Measurements from ENCODE around the gene JAM3.
"Not testable (repeated sequence)": the region's sequence is repeated elsewhere in the genome, so short reads cannot be mapped to it uniquely, and the experiment has no call there.

JAM3 gene

DNA sequence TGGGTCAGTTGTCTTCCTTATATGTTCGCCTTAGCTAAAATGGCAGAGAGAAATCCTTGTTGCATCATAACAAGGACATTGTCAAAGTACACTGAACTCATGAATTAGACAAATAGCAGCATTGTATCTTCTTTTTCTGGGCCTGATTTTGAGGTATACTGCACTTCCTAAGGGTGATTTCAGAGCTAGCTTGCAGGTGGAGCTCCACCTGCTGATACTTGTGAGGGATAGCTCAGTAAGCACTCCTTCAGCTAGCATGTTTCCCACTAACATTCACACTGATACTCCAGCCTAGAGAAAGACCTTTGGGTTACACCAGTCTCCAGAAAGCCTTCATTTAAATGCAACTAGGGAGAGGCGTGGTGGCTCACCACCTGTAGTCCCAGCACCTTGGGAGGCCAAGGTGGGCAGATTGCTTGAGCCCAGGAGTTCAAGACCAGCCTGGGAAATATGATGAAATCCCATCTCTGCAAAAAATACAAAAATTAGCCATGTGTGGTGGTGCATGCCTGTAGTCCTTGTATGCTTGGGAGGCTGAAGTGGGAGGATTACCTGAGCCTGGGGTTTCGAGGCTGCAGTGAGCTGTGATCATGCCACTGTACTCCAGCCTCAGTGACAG is 29.8 kb downstream of the JAM3 start:
- in situ Hi-C loops (cut with MboI; ENCODE audit: low sequenced_read_pairs): no loop called here

DNA sequence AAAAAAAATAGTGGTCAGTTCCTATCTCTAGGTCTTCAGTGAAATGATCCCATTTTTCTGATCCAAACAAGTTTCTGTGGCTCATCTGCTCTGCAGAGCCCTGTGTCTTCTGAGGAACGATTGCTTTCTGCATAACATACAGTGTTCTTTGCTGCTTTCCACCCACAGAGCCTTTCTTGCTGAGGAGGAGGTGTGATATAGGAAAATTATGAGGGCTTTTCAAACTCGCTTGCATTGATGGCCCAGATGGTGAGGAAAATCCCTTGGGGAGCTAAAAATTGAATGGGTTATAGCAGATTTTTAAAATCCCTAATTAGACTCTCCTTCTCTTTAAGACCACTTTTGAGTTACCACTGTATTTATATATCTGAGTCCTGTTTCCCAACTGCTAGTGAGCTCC is 31.3 kb downstream of the JAM3 start:
- in situ Hi-C loops (cut with MboI; ENCODE audit: low sequenced_read_pairs): no loop called here

DNA sequence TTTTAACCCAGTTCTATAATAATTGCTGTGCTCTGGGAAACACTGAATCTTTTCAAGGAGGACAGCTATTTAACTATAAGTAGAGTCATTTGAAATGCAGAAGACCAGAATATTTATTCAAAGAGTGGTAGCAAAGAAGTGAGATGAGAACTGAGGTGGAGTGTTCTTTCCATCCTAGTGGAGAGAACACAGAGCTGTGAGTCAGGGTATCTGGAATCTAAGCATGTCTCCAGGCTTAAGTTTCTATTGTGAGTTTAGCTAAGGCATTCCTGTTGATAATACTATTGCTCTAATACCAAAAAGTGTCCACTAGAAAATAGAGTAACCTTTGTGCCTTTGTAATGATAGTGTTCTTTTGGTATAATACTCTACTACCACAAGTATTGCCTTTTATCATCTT is 32.4 kb downstream of the JAM3 start:
- in situ Hi-C loops (cut with MboI; ENCODE audit: low sequenced_read_pairs): no loop called here

DNA sequence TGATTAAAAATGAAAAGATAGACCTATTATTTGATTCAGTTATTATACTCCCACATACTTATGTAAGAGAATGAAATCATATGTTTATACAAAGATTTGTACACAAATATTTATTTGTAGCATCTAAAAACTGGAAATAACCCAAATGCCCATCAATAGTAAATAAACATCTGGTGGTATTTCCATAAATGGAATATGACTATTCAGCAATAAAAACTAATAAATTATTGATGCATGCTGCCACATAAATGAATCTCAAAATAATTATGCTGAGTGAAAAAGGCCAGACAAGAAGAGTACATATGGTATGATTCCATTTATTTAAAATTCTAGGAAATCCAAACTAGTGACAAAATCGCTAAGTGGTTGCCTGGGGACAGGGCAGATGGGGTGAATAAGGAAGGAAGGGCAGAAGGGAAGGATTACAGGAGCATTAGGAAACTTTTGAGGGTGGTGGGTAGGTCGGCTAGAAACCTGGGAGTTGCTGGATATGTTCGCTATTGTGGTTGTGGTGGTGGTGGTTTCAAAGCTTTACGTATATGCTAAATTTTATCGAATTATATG is 41.5 kb downstream of the JAM3 start:
- in situ Hi-C loops (cut with MboI; ENCODE audit: low sequenced_read_pairs): no loop called here

DNA sequence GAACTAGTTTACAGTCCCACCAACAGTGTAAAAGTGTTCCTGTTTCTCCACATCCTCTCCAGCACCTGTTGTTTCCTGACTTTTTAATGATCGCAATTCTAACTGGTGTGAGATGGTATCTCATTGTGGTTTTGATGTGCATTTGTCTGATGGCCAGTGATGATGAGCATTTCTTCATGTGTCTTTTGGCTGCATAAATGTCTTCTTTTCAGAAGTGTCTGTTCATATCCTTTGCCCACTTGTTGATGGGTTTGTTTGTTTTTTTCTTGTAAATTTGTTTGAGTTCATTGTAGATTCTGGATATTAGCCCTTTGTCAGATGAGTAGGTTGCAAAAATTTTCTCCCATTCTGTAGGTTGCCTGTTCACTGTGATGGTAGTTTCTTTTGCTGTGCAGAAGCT is 44.9 kb downstream of the JAM3 start:
- in situ Hi-C loops (cut with MboI; ENCODE audit: low sequenced_read_pairs): not testable (repeated sequence)

DNA sequence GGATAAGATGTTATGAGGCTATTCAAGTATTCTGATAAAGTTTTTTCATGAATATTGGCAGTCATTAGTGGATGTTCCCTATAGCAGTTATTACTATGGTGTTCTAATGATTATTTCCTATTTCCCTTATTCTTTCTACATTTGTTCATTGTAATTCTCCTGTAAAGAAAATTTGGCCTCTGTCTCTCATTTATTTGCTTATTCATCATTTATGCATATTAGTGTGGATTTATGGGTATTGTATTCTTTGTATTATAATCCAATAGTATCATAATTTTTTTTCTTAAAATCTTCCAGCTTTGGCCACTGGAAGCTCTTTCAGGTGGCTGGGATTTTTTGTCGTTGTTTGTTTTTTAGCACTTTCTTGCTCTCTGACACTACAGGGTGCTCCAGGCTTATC is 47.3 kb downstream of the JAM3 start:
- in situ Hi-C loops (cut with MboI; ENCODE audit: low sequenced_read_pairs): no loop called here

DNA sequence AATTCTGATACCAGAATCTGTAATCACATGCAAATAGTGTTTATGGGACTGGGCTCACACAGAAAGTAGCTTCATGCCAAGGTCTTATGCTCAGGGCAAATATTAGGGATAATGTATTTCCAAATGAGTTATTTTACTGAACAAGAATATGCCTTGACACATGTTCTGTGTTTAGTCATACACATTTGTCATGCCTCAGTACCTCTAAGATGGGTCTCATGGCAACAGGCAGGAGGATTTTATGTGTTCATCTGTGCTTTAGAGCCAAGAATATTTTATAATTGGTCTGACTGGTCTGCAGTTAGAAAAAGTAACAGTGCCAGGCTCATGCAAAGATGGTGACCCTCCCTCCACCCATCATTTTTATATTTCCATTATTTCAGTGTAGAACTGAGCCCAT is 49.1 kb downstream of the JAM3 start:
- in situ Hi-C loops (cut with MboI; ENCODE audit: low sequenced_read_pairs): no loop called here

DNA sequence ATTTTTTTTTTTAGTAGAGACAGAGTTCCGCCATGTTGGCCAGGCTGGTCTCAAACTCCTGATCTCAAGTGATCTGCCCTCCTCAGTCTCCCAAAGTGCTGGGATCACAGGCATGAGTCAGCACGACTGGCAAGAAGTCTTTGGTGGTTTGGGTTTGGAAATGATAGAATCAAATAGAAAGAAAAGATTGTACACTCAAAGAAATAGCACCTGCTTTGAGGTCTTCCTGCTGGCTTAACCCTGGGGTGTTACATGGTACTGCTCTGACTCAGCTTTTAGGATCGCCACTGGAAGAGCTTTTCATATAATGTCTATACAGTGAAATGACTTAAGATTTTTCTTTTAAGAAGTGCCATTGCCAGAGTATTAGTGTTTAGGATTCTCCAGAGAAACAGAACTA is 50.2 kb downstream of the JAM3 start:
- in situ Hi-C loops (cut with MboI; ENCODE audit: low sequenced_read_pairs): no loop called here

DNA sequence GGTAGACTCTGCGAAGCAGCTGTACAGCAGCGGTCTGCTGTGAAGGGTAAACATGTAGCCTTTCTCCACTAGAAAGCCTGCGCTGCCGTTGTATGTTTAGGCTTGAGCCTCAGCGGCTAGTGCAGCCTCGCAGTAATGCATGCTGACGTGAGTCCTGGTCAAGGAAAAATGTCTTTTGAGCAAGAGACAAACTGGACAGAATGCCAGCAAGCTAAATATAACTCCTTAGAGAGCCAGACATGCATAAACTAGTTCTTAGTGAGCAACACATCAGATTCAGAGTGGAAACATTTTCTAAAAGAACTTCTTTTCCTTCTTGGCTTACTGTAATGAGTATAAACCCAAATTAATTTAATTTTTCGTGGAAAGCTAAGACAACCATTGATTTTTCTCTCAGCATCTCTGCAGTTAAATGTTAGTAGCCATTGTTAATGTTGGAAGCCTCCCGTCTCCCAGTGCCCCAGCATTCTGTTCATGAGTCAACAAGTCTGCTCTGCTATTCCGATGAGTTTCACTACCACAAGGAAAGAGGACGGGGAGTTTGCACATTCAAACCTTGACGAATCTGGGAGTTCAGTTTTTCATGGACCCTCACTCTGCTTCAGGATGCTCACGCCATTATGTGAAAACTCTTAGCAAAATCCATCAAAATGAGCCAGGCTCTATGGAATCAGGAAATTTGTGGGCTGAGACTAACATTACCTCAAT is 51.4 kb downstream of the JAM3 start:
- in situ Hi-C loops (cut with MboI; ENCODE audit: low sequenced_read_pairs): no loop called here

DNA sequence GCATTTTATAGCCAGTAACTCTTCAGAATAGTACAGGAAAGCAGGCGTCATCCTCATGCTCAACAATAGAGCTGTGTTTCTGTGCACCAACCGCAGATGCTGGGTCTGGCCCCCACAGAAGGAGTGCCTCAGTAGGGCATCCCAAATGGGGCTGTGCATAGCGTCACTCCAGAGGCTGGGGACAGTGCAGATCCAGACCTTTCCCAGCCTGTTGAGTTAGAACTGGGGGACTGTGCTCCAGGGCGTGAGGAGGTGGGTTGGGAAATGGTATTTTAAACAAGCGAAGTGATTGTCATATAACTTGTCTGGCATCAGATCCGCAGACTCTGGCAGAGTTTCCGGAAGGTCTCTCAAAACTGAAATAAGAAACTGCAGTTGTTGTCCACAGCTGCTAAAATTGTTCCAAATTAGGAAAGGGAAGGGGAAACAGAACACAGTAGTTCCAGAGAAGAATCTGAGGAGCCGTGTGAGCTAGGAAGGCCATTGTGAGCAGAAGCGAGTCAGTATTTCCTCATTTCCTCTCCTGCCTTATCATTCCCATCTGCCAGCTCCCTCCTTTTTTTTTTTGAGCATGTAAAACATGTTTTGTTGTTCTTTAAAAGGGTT is 52.2 kb downstream of the JAM3 start:
- in situ Hi-C loops (cut with MboI; ENCODE audit: low sequenced_read_pairs): no loop called here

DNA sequence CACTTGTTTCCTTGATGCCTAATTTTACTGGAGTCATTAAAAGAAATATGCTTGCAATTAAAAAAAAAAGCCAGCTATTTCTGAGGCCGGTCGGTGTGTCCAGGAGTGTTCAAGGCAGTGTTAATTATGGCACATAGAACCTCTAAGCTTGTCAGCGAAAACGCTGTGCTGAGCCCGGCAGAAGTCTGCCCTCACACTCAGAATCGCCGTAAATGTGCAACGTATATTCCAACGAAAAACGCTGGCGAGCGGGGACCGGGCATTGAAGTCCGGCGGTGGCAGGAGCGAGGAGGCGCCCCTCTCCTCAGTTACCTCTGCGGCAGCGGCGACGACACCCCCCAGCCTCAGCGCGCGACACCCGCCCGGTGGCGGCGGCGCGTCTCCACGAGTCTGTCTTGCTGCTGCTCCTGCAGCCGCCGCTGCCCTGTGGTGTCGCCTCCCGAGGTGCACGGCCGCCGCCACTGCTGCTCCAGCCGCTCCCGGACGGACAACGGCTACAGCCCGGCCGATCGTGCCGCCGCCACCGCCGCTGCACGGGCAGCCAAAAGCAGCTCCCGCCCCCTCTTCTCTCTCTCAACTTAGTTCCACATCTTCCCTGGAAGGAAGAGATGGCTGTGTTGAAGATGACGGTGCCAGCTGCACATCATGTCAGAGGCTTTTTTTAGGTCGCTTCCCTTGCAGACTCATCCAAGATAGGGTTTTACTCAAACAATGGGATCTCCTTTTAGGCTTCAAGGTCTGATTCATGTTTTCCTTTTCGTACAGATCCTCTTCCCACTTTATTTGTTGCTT is 56.0 kb downstream of the JAM3 start:
- in situ Hi-C loops (cut with MboI; ENCODE audit: low sequenced_read_pairs): no loop called here

DNA sequence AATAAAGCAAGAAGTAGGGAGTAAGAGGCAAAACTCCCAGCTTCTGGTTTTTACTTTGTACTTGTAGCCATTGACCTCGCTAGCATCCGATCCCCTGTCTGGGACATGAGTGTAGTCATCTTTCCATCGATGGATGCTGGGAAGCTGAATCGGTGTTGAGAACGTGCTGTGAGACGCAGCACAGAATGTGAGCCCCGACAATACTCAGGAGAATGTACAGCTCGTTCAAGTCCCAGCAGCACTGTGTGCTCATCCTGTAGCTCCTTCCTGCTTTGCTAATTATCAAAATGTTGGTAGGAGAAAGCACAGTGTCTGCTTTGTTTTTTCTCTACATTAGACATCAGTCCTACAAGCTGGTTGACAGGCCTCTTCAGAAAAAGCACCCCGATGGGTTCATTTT is 56.6 kb downstream of the JAM3 start:
- in situ Hi-C loops (cut with MboI; ENCODE audit: low sequenced_read_pairs): no loop called here

DNA sequence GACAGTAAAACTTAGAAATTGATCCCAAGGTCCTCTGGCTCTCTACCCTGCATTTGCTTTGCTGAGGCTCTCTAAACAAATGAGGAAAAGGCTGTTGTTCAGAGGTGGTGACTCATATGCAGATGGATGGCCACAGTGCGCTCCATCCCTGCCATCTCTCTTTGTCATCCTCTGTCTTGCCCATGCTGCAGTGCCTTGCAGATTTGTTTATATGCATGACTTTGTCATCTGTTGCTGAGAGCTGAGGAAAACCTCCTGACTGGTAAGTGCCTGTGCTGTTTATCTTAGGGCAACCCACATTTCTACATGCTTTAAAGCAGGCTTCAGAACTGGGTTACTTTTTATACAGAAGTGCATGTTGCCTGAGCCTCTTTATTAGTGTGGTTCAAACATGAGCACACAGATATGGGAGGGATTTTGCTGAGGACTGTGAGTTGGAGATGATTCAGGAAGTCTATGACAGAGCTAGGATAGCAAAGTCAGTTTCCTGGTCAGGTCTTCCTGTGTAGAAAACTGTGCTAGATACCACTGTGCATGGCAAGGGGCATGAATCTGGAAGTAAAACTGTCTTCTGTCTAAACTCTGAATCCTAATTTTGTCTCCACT is 57.4 kb downstream of the JAM3 start:
- in situ Hi-C loops (cut with MboI; ENCODE audit: low sequenced_read_pairs): no loop called here

DNA sequence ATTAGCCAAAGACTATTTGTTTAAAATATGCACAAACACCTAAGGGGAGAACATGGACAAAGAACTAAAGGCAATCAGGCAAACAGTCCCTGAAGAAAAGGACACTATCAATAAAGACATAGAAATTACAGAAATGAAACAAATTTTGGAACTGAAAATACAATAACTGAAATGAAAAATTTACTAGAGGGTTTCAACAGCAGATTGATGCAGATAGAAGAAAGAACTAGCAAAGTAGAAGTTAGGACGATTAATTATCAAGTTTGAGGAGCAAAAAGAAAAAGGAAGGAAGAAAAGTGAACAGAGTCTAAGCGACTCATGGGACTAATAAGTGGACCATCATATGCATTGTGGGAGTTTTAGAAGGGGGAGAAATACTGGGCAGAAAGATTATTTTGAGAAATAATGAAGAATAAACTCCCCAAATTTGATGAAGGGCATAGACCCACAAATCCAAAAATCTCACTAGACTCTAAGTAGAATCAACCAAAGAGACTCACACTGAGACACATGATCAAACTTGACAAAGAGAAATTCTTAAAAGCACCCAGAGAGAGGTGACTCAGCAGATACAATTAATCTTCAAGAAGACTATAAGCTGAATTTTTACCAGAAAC is 62.9 kb downstream of the JAM3 start:
- in situ Hi-C loops (cut with MboI; ENCODE audit: low sequenced_read_pairs): no loop called here

DNA sequence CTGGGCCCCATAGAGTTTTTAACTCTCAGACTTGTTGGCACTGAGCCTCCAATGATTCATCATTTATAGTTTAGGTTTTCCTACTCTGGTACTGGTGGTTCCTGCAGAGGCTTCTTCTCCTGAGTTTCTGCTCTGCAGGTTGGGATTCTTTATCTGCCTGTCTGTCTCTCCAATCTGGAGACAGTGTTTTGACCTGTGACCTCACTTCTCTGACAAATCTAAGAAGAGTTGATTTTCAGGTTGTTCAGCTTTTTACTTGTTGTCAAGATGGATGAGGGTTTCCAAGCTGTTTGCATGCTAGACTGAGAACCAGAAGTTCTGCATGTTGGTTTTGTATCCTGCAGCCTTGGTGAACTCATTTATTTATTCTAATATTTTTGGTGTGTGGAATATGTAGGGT is 63.9 kb downstream of the JAM3 start:
- in situ Hi-C loops (cut with MboI; ENCODE audit: low sequenced_read_pairs): no loop called here

DNA sequence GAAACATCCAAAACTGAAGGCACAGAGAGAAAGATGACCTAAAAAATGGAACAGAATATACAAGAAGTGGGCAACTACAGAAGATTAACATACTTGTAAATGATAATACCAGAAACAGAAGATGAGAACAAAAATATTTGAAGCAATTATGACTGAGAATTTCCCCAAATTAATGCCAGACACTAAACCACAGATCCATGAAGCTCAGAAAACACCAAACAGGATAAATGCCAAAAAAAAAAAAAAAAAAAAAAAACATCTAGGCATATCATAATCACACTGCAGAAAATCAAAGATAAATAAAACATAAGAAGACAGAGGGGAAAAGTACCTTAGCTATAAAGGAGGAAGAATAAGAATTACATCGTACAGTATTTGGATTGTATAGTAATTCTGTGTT is 65.3 kb downstream of the JAM3 start:
- in situ Hi-C loops (cut with MboI; ENCODE audit: low sequenced_read_pairs): no loop called here

DNA sequence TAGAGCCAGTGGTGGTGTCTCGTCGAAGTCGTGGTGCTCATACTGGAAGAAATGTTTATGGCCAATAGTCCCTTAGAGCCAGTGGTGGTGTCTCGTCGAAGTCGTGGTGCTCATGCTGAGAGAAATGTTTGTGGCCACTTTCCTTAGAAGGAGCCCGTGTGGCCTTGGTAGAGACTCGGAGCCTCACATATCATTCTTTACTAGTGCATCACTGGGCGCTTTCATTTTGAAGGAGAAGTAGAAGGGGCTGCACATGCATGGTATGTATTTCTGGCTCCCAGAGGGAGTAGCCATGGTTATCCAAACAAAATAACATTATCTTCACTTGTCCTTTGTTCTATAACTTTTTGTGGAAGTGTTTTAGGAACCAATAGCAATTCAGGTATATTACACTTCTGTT is 69.5 kb downstream of the JAM3 start:
- in situ Hi-C loops (cut with MboI; ENCODE audit: low sequenced_read_pairs): no loop called here

DNA sequence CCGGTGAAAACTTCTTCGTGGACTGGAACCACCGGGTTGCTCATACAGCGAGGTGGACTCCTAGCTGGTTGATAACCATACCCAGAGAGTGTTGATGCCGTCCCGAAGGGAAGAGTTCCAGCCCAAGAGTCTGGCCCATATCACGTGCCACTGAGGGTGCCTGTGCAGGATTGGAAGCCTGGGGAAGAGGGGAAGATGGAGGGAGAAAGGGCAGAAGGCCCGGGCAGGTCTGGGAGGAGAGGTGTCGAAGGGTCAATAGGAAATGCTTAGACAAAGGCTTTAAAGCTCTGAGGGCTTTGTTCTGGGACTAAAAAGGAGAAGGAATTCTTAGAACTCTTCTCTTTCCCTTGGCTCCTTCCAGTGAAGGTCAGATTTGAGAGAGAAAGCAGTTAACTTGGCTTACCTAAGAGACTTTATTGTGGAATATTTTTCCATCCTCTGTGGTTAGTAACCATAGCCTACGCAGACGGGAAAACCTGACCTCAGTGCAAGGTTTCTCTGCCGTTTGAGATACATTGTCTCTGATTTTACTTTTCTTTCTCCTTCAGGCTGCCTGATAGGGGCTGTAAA is 70.5 kb downstream of the JAM3 start:
- in situ Hi-C loops (cut with MboI; ENCODE audit: low sequenced_read_pairs): no loop called here

DNA sequence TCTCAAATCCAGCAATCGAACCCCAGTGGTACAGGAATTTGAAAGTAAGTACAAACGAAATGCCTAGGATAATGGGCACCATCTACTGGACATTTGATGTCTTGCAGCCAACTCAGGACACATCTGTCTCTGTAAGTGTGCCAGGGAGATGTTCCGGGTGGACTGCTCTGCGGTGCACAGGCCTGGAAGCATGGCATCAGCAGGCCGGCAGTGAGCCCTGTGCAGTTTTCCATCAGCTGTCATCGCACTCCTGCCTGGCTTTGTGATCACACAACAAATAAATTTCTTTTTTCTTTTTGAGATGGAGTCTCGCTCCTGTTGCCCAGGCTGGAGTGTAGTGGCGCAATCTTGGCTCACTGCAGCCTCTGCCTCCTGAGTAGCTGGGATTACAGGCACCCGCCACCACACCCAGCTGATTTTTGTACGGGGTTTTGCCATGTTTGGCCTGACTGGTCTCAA is 71.0 kb downstream of the JAM3 start:
- in situ Hi-C loops (cut with MboI; ENCODE audit: low sequenced_read_pairs): no loop called here

DNA sequence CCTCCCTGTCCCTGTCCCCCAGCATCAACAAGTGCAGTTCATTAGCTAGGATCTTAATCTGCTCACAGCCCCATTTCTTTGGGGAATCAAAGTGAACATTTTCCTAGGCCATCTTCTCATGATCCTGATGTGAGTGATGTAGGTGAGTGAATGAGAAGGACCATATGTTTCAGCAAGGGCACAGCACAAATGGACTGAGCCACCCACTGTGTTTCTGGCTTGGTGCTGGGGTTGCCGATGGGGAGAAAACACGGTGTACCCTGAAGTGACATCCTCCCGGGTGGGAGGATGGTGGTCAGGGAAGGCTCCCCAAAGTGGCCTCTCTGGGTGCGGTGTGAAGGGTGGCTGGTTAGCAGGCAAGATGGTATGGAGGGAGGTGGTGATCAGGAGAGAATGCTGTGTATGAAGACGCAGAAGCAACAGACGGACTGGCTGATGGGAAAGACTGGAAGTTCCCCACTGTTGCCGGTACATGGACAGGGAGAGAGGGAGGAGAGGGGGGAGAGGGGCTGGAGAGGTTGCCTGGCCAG is 72.2 kb downstream of the JAM3 start:
- in situ Hi-C loops (cut with MboI; ENCODE audit: low sequenced_read_pairs): no loop called here
